ENCODE measurements around the gene WDR43.

Gene WDR43

GRCh38 chr2:28909655-28910353, 15.3 kb downstream of the WDR43 start:
- DNase-seq: no peak

GRCh38 chr2:28915939-28916338, 21.5 kb downstream of the WDR43 start:
- DNase-seq: no peak

- DNase-seq: no peak
Observed at GRCh38 chr2:28926847-28927246, 32.4 kb downstream of the WDR43 start.

- no peak for DNase-seq
Observed at GRCh38 chr2:28927469-28927868, 33.0 kb downstream of the WDR43 start.

- no peak for DNase-seq
Observed at GRCh38 chr2:28927878-28928277, 33.4 kb downstream of the WDR43 start.

GRCh38 chr2:28929581-28929980, 35.1 kb downstream of the WDR43 start:
- DNase-seq: no peak

- no peak for DNase-seq
Observed at GRCh38 chr2:28930205-28930604, 35.7 kb downstream of the WDR43 start.

- no peak for DNase-seq
Observed at GRCh38 chr2:28934769-28935168, 40.3 kb downstream of the WDR43 start.

GRCh38 chr2:28941008-28941407, 46.5 kb downstream of the WDR43 start:
- DNase-seq: no peak

- DNase-seq: no peak
Observed at GRCh38 chr2:28944535-28945248, 50.2 kb downstream of the WDR43 start.

GRCh38 chr2:28948160-28948559, 53.7 kb downstream of the WDR43 start:
- no peak for DNase-seq

GRCh38 chr2:28949190-28949589, 54.7 kb downstream of the WDR43 start:
- no peak for DNase-seq

- DNase-seq: no peak
Observed at GRCh38 chr2:28949617-28950305, 55.3 kb downstream of the WDR43 start.

GRCh38 chr2:28950941-28951630, 56.6 kb downstream of the WDR43 start:
- DNase-seq: no peak

GRCh38 chr2:28951910-28952835, 57.7 kb downstream of the WDR43 start:
- DNase-seq: no peak

- no peak for DNase-seq
Observed at GRCh38 chr2:28952836-28953211, 58.4 kb downstream of the WDR43 start.

GRCh38 chr2:28955467-28955866, 61.0 kb downstream of the WDR43 start:
- DNase-seq: no peak

GRCh38 chr2:28956415-28956826, 62.0 kb downstream of the WDR43 start:
- no peak for DNase-seq

GRCh38 chr2:28956890-28957289, 62.4 kb downstream of the WDR43 start:
- no peak for DNase-seq

- peak; percentile 20 for DNase-seq
Observed at GRCh38 chr2:28958689-28959088, 64.2 kb downstream of the WDR43 start.

- DNase-seq: no peak
Observed at GRCh38 chr2:28960401-28960800, 65.9 kb downstream of the WDR43 start.

- no peak for DNase-seq
Observed at GRCh38 chr2:28962505-28962904, 68.0 kb downstream of the WDR43 start.
